BLaER1 treated with 17β-estradiol and CSF1 and Interleukin-3, amounts not matched to agents 10 nM and 100 nM (cell line): Measurements from ENCODE around the gene TNS1.

Source experiments
- H3K27ac ChIP-seq, 11 experiments: shearing (Covaris generic); formaldehyde crosslinking; 2 replicates each; pipeline ENCODE4 v1.8.1; 2022
- H3K27me3 ChIP-seq, 11 experiments: shearing (Covaris generic); formaldehyde crosslinking; 2 replicates each; pipeline ENCODE4 v1.8.1; 2022
- H3K36me3 ChIP-seq, 11 experiments: shearing (Covaris generic); formaldehyde crosslinking; 2 replicates each; pipeline ENCODE4 v1.8.1; 2022
- H3K4me1 ChIP-seq, 10 experiments: shearing (Covaris generic); formaldehyde crosslinking; 2 replicates each; pipeline ENCODE4 v1.8.1; 2022
- H3K4me2 ChIP-seq, 11 experiments: shearing (Covaris generic); formaldehyde crosslinking; 2 replicates each; pipeline ENCODE4 v1.8.1; 2022
- H3K4me3 ChIP-seq, 10 experiments: shearing (Covaris generic); formaldehyde crosslinking; 2 replicates each; pipeline ENCODE4 v1.8.1; 2022
- H3K9ac ChIP-seq, 11 experiments: shearing (Covaris generic); formaldehyde crosslinking; 2 replicates each; pipeline ENCODE4 v1.8.1; 2022
- H3K9me3 ChIP-seq, 11 experiments: shearing (Covaris generic); formaldehyde crosslinking; replicated peaks in 1 of 11; 2 replicates each; pipeline ENCODE4 v1.8.1; 2022
- H4K20me1 ChIP-seq, 11 experiments: shearing (Covaris generic); formaldehyde crosslinking; 2 replicates each; pipeline ENCODE4 v1.8.1; 2022
- Cebpa-rat ChIP-seq, 11 experiments: shearing (Covaris generic); IDR thresholded peaks; 2 replicates each; pipeline ENCODE4 v1.8.1; 2022

Gene TNS1

GRCh38 chr2:217919781-217920351, 82.9 kb downstream of the TNS1 start:
- Histone ChIP-seq H4K20me1 (peaks cover 0 to 70% (median 25%) of the 10 kb centered on the region in 11 experiments; a peak in 14 of 22 replicates), H3K4me1 (peaks cover 14 to 31% (median 26%) of the 10 kb centered on the region in 10 experiments), H3K9me3 (no peaks in the 10 kb centered on the region), H3K4me3 (no peak overlapping the region), H3K4me2 (peak overlapping the region in 7 of 11 experiments; percentile 11 to 54 (median 38); a peak in 11 of 22 replicates), H3K27me3 (0 out of 22 replicates have a peak, but pooled peaks cover 0 to 4% (median 0%) of the 10 kb centered on the region in 11 experiments), H3K36me3 (peaks cover 0 to 18% (median 0%) of the 10 kb centered on the region in 11 experiments; a peak in 5 of 22 replicates), H3K9ac (no peak overlapping the region), H3K27ac (no peak overlapping the region)
- TF ChIP-seq Cebpa-rat (IDR thresholded peaks at IDR 0.05): no peak

DNA sequence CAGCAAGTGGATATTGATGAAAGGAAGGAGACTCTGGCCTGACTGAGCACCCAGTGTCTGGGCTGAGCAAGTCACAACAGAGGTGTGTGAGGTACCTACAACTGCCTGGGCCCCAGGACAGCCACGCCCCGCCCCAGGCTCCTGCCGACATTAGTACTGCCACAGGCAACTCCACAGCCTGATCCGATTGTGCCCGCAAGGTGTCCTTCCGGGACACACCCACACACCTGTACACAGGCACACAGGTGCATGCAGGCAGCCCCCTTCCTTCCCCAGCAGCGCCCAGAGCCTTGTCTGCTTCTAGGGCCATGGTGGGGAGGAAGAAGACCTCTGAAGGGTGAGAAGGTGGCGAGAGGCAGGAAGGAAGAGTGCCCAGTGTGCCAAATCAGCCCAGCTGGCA, 83.6 kb downstream of the TNS1 start:
- H3K27ac ChIP-seq: no peak overlapping the region
- peaks cover 21 to 37% (median 31%) of the 10 kb centered on the region in 10 experiments for H3K4me1 ChIP-seq

GRCh38 chr2:217918308-217919024, 84.3 kb downstream of the TNS1 start:
- no peak for TF ChIP-seq Cebpa-rat (IDR thresholded peaks at IDR 0.05)
- H3K27me3 ChIP-seq: 0 out of 22 replicates have a peak, but pooled peaks cover 0 to 4% (median 0%) of the 10 kb centered on the region in 11 experiments
- peaks cover 0 to 66% (median 29%) of the 10 kb centered on the region in 11 experiments; a peak in 17 of 22 replicates for H4K20me1 ChIP-seq
- peaks cover 0 to 19% (median 0%) of the 10 kb centered on the region in 11 experiments; a peak in 5 of 22 replicates for H3K36me3 ChIP-seq
- H3K4me2 ChIP-seq: no peak overlapping the region
- no peak overlapping the region for H3K27ac ChIP-seq
- H3K4me3 ChIP-seq: no peak overlapping the region
- H3K9me3 ChIP-seq: no peaks in the 10 kb centered on the region
- H3K9ac ChIP-seq: no peak overlapping the region
- H3K4me1 ChIP-seq: peaks cover 28 to 45% (median 38%) of the 10 kb centered on the region in 10 experiments

More for the DNA sequence above, 83.6 kb downstream of the TNS1 start:
- H3K9me3 ChIP-seq: no peaks in the 10 kb centered on the region
- H4K20me1 ChIP-seq: peaks cover 0 to 68% (median 26%) of the 10 kb centered on the region in 11 experiments; a peak in 15 of 22 replicates
- H3K4me2 ChIP-seq: peak overlapping the region in 6 of 11 experiments; percentile 11 to 54 (median 41); a peak in 7 of 22 replicates
- TF ChIP-seq Cebpa-rat (IDR thresholded peaks at IDR 0.05): no peak
- H3K27me3 ChIP-seq: 0 out of 22 replicates have a peak, but pooled peaks cover 0 to 4% (median 0%) of the 10 kb centered on the region in 11 experiments
- H3K9ac ChIP-seq: no peak overlapping the region
- H3K4me3 ChIP-seq: no peak overlapping the region
- peaks cover 0 to 19% (median 0%) of the 10 kb centered on the region in 11 experiments; a peak in 5 of 22 replicates for H3K36me3 ChIP-seq

GRCh38 chr2:217916504-217917254, 86.1 kb downstream of the TNS1 start:
- Histone ChIP-seq H3K4me3 (no peak overlapping the region), H3K9me3 (no peaks in the 10 kb centered on the region), H3K27me3 (0 out of 22 replicates have a peak, but pooled peaks cover 0 to 4% (median 0%) of the 10 kb centered on the region in 11 experiments), H4K20me1 (peaks cover 0 to 66% (median 31%) of the 10 kb centered on the region in 11 experiments; a peak in 15 of 22 replicates), H3K36me3 (peaks cover 0 to 19% (median 0%) of the 10 kb centered on the region in 11 experiments; a peak in 5 of 22 replicates), H3K4me1 (peaks cover 46 to 63% (median 56%) of the 10 kb centered on the region in 10 experiments), H3K27ac (no peak overlapping the region), H3K9ac (no peak overlapping the region), H3K4me2 (peak overlapping the region in 8 of 11 experiments; percentile 37 to 73 (median 62); a peak in 15 of 22 replicates)
- no peak for TF ChIP-seq Cebpa-rat (IDR thresholded peaks at IDR 0.05)

DNA sequence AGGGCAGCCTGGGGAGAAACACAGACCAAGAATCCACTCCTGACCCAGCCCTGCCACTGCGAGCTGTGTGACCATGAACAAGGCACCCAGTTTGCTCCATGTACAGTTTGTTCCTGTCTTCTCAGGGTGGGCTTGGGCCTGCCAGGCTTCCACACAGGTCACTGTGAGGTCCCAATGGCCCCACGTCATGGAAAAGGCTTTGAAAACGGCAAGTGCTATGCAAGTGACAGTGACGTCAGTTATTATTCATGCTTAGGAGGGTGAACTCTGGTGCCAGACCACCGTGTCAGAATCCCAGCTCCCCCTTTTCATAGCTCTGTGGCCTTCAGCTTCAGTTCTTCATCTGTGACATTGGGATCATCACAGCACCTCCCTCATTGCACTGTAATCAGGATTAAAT, 87.1 kb downstream of the TNS1 start:
- peaks cover 8 to 68% (median 30%) of the 10 kb centered on the region in 11 experiments; a peak in 18 of 22 replicates for H4K20me1 ChIP-seq
- H3K27ac ChIP-seq: no peak overlapping the region
- H3K9ac ChIP-seq: no peak overlapping the region
- H3K4me2 ChIP-seq: no peak overlapping the region
- no peak for TF ChIP-seq Cebpa-rat (IDR thresholded peaks at IDR 0.05)
- H3K9me3 ChIP-seq: no peaks in the 10 kb centered on the region
- H3K27me3 ChIP-seq: 0 out of 22 replicates have a peak, but pooled peaks cover 0 to 4% (median 0%) of the 10 kb centered on the region in 11 experiments
- peaks cover 56 to 72% (median 66%) of the 10 kb centered on the region in 10 experiments for H3K4me1 ChIP-seq
- H3K36me3 ChIP-seq: peaks cover 0 to 19% (median 0%) of the 10 kb centered on the region in 11 experiments; a peak in 5 of 22 replicates
- no peak overlapping the region for H3K4me3 ChIP-seq

- Histone ChIP-seq H3K9ac (no peak overlapping the region), H3K27me3 (peaks cover 0 to 4% (median 0%) of the 10 kb centered on the region in 11 experiments; a peak in 1 of 22 replicates), H3K4me2 (peak overlapping the region in 4 of 11 experiments; percentile 81 to 98 (median 90); a peak in 7 of 22 replicates), H3K4me3 (no peak overlapping the region), H4K20me1 (peaks cover 14 to 76% (median 32%) of the 10 kb centered on the region in 11 experiments; a peak in 19 of 22 replicates), H3K4me1 (peaks cover 61 to 77% (median 71%) of the 10 kb centered on the region in 10 experiments), H3K27ac (no peak overlapping the region), H3K36me3 (peaks cover 0 to 19% (median 0%) of the 10 kb centered on the region in 11 experiments; a peak in 5 of 22 replicates), H3K9me3 (no peaks in the 10 kb centered on the region)
- TF ChIP-seq Cebpa-rat (IDR thresholded peaks at IDR 0.05): no peak
Measured at GRCh38 chr2:217914878-217915277, 87.9 kb downstream of the TNS1 start.

DNA sequence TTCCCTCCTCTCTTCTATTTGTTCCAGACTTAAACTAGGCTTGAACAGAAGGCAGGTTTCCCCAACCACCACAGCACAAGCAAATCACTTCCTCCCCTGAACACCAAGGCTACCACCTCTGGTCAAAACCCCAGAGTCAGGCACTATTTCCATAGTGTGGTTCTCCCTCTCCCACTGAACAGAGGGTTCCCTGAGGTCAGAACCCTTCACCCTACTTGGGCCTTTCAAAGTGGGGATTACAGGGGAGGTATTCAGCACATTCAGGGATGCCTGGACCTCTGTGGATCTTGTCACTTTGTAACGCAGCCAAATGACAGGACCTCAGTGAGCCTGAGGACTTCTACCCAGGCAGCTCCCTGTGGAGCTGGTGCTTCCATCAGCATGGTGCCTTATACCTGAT, 88.7 kb downstream of the TNS1 start:
- Histone ChIP-seq H4K20me1 (peaks cover 9 to 76% (median 31%) of the 10 kb centered on the region in 11 experiments; a peak in 19 of 22 replicates), H3K4me2 (peak overlapping the region; percentile 62 to 98 (median 87); a peak in 19 of 22 replicates), H3K36me3 (peaks cover 0 to 19% (median 0%) of the 10 kb centered on the region in 11 experiments; a peak in 5 of 22 replicates), H3K27me3 (peaks cover 0 to 4% (median 0%) of the 10 kb centered on the region in 11 experiments; a peak in 2 of 22 replicates), H3K9me3 (no peaks in the 10 kb centered on the region), H3K27ac (0 out of 22 replicates have a peak overlapping the region, but pooled peaks of 1 of the 11 experiments have one; percentile 23), H3K4me1 (peaks cover 61 to 77% (median 72%) of the 10 kb centered on the region in 10 experiments), H3K9ac (0 out of 22 replicates have a peak overlapping the region, but pooled peaks of 1 of the 11 experiments have one; percentile 20), H3K4me3 (no peak overlapping the region)
- no peak for TF ChIP-seq Cebpa-rat (IDR thresholded peaks at IDR 0.05)

DNA sequence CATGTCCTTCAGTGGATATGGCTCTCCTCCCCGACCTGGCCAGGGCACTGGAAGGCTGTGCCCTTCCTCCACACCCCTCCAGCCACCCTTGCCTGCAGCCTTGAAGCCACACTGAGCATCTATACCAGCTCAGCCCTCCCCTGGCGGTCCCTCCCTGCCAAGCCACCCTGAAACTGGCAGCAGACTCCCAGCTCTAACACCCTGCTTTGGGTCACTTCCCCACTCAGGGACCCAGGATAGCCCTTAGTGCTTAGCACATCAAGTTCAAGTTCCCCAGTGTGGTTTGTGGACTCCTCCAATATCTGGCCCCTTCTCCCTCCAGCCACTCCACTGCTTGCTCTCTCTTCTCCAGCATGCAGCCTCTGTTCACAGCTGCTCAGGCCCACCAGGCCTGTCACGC, 89.4 kb downstream of the TNS1 start:
- no peak for TF ChIP-seq Cebpa-rat (IDR thresholded peaks at IDR 0.05)
- Histone ChIP-seq H3K9me3 (no peaks in the 10 kb centered on the region), H3K4me2 (peak overlapping the region; percentile 62 to 98 (median 87)), H3K4me1 (peaks cover 66 to 83% (median 77%) of the 10 kb centered on the region in 10 experiments), H3K36me3 (peaks cover 0 to 19% (median 0%) of the 10 kb centered on the region in 11 experiments; a peak in 5 of 22 replicates), H3K9ac (peak overlapping the region in 1 of 11 experiments; percentile 5; a peak in 2 of 22 replicates), H3K4me3 (no peak overlapping the region), H3K27ac (0 out of 22 replicates have a peak overlapping the region, but pooled peaks of 1 of the 11 experiments have one; percentile 23), H4K20me1 (peaks cover 9 to 79% (median 32%) of the 10 kb centered on the region in 11 experiments; a peak in 19 of 22 replicates), H3K27me3 (peaks cover 0 to 7% (median 0%) of the 10 kb centered on the region in 11 experiments; a peak in 5 of 22 replicates)
